HuH-7.5 (cell line): ENCODE data around the gene BTNL3.

Experiments
- DNase-seq: peaks from one replicate; pipeline ENCODE4 v3.0.0; 2011; ENCODE audit warnings: low spot score

BTNL3 gene

DNA sequence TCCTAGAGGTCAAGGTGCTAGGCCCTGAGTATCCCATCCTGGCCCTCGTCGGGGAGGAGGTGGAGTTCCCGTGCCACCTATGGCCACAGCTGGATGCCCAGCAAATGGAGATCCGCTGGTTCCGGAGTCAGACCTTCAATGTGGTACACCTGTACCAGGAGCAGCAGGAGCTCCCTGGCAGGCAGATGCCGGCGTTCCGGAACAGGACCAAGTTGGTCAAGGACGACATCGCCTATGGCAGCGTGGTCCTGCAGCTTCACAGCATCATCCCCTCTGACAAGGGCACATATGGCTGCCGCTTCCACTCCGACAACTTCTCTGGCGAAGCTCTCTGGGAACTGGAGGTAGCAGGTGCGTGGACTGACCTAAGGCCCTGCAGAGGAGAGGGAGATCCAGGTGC is 59.3 kb downstream of the BTNL3 start:
- no peak for DNase-seq

DNA sequence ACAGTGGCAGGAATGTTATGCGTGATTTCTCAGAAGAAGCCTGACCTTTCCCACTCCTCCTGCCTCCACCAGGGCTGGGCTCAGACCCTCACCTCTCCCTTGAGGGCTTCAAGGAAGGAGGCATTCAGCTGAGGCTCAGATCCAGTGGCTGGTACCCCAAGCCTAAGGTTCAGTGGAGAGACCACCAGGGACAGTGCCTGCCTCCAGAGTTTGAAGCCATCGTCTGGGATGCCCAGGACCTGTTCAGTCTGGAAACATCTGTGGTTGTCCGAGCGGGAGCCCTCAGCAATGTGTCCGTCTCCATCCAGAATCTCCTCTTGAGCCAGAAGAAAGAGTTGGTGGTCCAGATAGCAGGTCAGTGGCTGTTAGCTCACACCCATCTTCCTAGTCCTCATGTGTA is 61.4 kb downstream of the BTNL3 start:
- no peak for DNase-seq

DNA sequence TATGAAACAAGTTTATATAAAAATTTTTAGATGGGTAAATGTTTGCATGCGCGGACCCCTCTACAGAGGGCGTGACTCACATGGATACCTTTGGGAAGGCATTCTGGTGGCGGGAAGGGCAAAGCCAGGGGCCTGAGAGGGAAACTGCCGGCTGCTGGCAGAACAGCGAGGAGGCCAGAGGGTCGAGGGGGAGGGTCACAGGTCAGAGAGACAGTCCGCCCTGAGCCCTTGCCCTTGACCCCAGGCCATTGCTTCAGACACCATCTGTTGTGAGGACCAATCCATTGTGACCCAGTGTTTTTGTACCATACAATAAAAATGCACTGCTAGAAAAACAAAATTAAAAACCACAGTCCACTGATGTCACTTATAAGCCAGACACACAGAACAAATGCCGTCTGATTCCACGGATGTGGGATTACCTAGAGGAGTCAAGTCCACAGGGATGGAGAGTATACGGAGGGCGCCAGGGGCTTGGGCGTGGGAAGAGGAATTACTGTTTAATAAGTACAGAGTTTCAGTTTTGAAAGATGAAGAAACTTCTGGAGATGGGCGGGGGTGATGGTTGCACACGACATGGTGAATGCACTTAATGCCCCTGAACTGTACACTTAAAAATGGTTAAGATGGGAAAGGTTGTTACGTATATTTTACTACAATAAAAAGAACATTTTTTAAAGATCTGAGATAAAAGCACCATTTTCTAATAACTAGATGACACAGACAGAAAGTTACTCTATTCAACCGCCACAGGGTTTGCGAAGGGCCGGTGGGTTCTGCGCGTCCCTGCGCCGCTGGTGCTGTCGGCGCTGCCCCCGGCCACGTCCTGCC is 63.4 kb downstream of the BTNL3 start:
- no peak for DNase-seq

DNA sequence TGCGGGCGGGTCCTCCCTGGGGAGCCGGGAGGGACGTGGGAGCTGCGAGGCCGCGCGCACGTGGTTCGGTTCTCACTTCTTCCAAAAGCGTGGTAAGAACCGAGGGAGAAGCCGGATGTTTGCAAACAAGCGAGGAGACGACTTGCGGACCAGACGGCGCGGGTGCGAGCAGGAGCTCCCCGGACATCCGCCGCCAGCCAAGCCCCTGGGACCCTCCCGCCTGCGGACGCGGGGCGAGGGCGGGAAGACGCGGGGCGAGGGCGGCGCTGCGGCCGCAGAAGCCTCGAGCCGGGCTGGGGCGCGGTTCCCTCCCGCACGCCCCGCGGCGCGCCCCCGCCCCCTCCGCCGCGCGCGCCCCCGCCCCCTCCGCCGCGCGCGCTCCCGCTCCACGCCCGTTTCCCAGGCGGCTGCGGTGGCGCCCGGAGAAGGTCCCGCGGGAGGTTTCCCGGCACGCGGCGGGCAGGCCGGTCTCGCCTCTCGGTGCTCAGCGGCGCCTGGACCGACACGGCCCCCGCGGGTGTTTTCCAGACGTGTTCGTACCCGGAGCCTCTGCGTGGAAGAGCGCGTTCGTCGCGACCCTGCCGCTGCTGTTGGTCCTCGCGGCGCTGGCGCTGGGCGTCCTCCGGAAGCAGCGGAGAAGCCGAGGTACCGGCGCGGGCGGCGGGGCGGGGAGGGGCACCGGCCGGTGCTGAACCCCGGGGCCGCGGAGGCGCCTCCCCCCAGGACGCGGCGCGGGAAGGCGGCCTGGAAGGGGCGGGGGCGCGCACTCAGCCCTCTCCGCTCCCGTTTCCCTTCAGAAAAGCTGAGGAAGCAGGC is 64.2 kb downstream of the BTNL3 start:
- no peak for DNase-seq

DNA sequence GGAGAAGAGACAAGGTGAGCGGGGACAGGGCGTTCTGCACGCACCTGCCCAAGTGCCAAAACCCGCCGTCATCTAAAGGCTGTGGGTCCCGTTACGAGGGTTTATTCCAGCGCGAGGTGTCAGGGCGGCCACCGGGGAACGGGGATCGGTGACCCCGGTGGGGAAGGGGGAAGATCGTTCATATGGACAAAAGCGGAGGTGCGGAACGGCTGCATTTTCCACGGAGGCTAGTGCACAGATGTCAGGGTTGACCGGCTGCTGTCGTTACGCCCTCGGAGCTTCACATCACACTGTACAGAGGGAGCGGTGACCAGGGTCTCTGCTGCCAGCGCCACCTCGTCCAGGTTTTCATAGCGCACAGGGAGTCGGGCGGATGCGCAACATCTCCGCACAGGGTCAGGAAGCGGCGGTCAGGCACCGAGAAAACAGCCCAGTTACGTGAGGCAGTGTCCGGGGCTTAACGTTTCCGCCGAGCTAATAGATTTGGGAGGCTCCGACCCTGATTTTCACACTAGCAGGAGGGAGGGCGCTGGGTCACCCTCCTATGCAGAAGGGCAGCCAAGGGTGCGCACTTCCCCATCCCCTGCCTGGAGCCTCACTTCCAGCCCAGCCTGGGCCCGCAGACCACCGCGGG is 65.0 kb downstream of the BTNL3 start:
- no peak for DNase-seq

DNA sequence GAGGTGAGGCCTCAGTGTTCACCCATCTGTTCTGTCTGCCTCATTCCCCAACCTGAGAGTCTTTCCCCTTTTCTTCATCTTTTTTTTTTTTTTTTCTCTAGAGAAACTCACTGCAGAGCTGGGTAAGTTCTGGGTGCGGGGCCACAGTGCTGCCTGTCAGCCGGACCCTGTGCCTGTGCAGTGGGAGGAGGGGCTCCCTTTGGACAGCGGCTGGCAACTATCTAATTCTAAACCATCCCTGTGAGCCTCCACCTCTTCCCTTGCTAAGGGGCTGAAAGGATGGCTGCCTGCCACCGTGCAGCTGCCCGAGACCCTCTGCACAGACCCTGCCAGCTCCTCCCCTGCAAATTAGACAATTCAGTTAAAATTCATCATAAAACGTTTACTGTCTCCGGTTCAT is 65.5 kb downstream of the BTNL3 start:
- no peak for DNase-seq

DNA sequence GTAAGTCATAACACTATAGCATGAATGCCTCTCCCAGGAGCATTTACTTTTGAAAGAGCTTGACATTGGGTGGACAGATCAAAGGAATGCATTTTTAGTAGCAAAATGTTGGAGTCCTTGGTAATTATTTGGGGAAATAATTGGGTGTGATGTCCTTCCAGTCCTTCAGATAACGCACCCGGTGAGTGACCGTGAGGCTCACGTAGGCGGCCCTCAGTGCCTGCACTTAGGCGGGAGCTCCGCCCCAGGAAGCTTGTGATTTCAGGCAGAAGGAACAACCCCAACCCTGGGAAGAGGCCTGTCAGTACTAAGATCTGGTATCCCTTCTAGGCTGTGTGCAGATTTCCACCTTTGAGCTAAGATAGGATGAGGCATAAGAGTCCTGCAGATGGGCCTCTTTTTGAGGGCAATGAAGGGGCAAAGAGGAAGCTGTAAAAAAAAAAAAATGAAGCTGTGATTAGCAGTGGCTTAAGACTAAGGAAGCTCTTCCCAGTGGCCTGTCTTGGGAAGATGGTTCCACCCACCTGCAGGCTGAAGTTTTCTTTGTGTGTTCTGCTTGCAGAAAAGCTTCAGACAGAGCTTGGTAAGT is 66.3 kb downstream of the BTNL3 start:
- no peak for DNase-seq
